Measurements from ENCODE around the gene GLG1. TPM values are rescaled to one million over a fixed set of nuclear protein-coding genes. Genes with fewer than 3 reads are reported as not detected.

The GLG1 gene
- total RNA-seq, 1 experiment from 2014 or later, result 135 TPM

DNA sequence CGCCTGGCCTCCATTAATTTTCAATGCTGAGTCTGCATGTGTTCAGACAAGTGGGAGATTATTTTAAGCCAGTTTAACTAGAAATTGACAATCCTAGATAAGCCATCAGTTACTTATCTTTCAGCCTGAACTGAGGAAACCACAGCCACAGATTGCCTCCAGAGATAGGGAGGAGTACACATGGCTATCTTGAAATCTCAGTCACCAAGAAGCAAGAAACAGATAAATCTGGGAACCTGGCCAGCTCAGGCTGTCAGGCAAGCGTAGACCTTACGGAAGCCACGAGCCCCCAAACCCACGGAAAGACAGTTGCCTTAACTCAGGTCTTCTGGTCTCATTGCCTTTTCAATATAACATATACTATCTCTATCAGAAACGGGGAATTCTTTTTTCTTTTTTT lies 2.0 kb upstream of the GLG1 start:
- Histone ChIP-seq H3K4me2 (ENCODE audit: insufficient read depth, insufficient read length, low read length) (no peak overlapping the region), H2BK15ac (ENCODE audit: low read depth, low read length) (no peak overlapping the region), H3K14ac (ENCODE audit: insufficient read depth, low read length) (no peak overlapping the region), H2AFZ (ENCODE audit: low read length) (no peak overlapping the region), H3K79me1 (ENCODE audit: insufficient read depth, low read depth, low read length, poor library complexity, severe bottlenecking) (no peaks in the 10 kb centered on the region), H3K79me2 (ENCODE audit: insufficient read depth, low read length) (peaks cover 15% of the 10 kb centered on the region; the same call in 1 of the 2 replicates), H3K23me2 (ENCODE audit: insufficient read length, low read depth, low read length, poor library complexity, severe bottlenecking) (peaks cover 8% of the 10 kb centered on the region), H3K9ac (ENCODE audit: extremely low read depth, insufficient read length, low read length) (no peak overlapping the region), H4K8ac (replicated peaks; ENCODE audit: insufficient read length, low read depth, low read length) (no peak overlapping the region), H3K23ac (ENCODE audit: insufficient read length, low read depth, low read length) (no peak overlapping the region), H3K18ac (ENCODE audit: insufficient read length, low read depth, low read length) (no peak overlapping the region), H3K27ac (ENCODE audit: insufficient read length, low read depth, low read length) (no peak overlapping the region), H3K4ac (ENCODE audit: low read depth, low read length) (no peak overlapping the region), H4K5ac (ENCODE audit: insufficient read length, low read depth, low read length) (no peak overlapping the region), H2BK5ac (ENCODE audit: insufficient read length, low read length) (no peak overlapping the region), H2BK20ac (ENCODE audit: low read depth, low read length, poor library complexity, severe bottlenecking) (no peak overlapping the region), H4K20me1 (ENCODE audit: control insufficient read depth, insufficient read depth, insufficient read length) (no peaks in the 10 kb centered on the region), H4K91ac (ENCODE audit: insufficient read length, low read depth, low read length) (no peak overlapping the region), H2BK120ac (ENCODE audit: low read depth, low read length, poor library complexity, severe bottlenecking) (no peak overlapping the region), H3K56ac (ENCODE audit: insufficient read length, low read depth, low read length) (no peak overlapping the region), H2AK5ac (ENCODE audit: insufficient read length, low read length) (no peak overlapping the region), H2BK12ac (ENCODE audit: insufficient read length, low read depth, low read length) (no peak overlapping the region), H3K27me3 (ENCODE audit: insufficient read depth, low read length) (no peaks in the 10 kb centered on the region), H3T11ph (ENCODE audit: low read length) (no peak overlapping the region), H3K4me1 (ENCODE audit: insufficient read depth, low read length) (peaks cover 4% of the 10 kb centered on the region; the same call in 1 of the 2 replicates), H3K9me3 (ENCODE audit: control insufficient read depth, low read depth, low read length) (no peaks in the 10 kb centered on the region)
- H3K36me3 Mint-ChIP-seq (ENCODE audit: insufficient read depth in 1 of 3, low read depth in 3 of 3), result peaks cover 0 to 2% (median 0%) of the 10 kb centered on the region in 3 experiments; a peak in 3 of 7 replicates
- H3K4me1 Mint-ChIP-seq, result peaks cover 25 to 30% of the 10 kb centered on the region in 2 experiments
- no peaks in the 10 kb centered on the region for H3K27me3 Mint-ChIP-seq (ENCODE audit: low read depth)
- no peak overlapping the region; a peak in 1 of 7 replicates for H3K27ac Mint-ChIP-seq
- TF ChIP-seq, protein P1, sequence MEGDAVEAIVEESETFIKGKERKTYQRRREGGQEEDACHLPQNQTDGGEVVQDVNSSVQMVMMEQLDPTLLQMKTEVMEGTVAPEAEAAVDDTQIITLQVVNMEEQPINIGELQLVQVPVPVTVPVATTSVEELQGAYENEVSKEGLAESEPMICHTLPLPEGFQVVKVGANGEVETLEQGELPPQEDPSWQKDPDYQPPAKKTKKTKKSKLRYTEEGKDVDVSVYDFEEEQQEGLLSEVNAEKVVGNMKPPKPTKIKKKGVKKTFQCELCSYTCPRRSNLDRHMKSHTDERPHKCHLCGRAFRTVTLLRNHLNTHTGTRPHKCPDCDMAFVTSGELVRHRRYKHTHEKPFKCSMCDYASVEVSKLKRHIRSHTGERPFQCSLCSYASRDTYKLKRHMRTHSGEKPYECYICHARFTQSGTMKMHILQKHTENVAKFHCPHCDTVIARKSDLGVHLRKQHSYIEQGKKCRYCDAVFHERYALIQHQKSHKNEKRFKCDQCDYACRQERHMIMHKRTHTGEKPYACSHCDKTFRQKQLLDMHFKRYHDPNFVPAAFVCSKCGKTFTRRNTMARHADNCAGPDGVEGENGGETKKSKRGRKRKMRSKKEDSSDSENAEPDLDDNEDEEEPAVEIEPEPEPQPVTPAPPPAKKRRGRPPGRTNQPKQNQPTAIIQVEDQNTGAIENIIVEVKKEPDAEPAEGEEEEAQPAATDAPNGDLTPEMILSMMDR (conservative IDR thresholded peaks at IDR 0.05), result no peak
- DNase-seq, result no peak
- 0 out of 5 replicates have a peak overlapping the region, but pooled peaks of 1 of the 2 experiments have one; percentile 5 for H3K4me3 Mint-ChIP-seq
- WGBS (ENCODE audit: extremely low coverage, insufficient read length, low lambda C conversion rate), result no CpG with 5 or more reads among the region's 6 CpGs
- H3K9me3 Mint-ChIP-seq, result no peaks in the 10 kb centered on the region

Measured in H9 (cell line).